GM18499 (cell line): ENCODE data around the gene ZSCAN22.
A peak's percentile ranks its signal among the peaks of the same experiment; 100 is the strongest.
"Not testable (repeated sequence)": the region's sequence is repeated elsewhere in the genome, so short reads cannot be mapped to it uniquely, and the experiment has no call there.

Source experiments
- ATAC-seq: cut with Tn5 transposase; IDR thresholded peaks from one replicate; pipeline ENCODE4 v1.9.1; 2021; ENCODE audit warnings: moderate number of reproducible peaks; ENCODE audit not compliant: insufficient read depth, unreplicated experiment

Gene ZSCAN22

GRCh38 chr19:58368561-58369360 is 42.0 kb downstream of the ZSCAN22 start:
- ATAC-seq: no peak

DNA sequence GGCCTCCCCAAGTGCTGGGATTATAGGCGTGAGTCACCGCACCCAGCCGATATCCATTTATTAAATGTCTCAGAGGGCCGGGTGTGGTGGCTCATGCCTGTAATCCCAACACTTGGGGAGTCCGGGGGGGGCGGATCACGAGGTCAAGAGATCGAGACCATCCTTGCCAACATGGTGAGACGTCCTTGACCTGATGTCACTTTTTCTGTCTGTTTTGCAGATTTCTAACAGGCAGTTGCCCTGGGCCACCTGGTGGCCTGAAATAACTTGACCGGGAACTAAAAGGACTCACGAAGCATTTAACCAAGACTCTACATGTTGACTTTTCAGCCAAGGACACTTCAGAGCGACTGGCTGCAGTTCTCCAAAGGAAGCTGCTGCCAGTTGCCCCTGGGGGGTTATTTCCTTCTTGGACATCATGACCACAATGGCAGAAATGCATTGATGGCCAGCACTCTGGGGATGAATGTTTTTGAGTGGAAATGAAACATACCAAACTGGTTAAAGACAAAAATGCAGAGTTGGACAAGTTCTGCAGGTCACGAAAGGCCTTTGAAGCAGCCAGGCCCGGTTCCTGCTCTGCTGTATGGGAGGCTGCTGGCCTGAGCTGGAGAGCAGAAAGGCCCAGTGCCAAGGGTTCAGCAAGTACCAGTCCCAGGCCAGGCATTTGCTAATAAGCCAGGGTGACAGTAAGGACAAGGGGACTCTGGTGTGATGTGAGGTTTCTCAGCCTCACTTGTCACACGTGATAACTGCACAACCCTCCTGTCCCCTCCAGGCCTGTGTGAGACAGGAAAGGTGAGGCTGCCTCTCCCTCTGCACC is 45.7 kb downstream of the ZSCAN22 start:
- no peak for ATAC-seq

- no peak for ATAC-seq
Observed at GRCh38 chr19:58374200-58374599, 47.4 kb downstream of the ZSCAN22 start.

DNA sequence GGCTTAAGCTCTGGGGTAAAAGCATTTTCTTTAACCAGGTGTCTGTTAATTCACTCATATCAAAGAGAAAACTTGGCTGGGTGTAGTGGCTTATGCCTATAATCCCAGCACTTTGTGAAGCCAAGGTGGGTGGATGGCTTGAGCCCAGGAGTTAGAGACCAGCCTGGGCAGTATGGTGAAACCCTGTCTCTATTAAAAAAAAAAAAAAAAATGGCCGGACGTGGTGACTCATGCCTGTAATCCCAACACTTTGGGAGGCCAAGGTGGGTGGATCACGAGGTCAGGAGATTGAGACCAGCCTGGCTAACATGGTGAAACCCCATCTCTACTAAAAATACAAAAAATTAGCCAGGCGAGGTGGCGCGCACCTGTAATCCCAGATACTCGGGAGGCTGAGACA is 49.9 kb downstream of the ZSCAN22 start:
- not testable (repeated sequence) for ATAC-seq

DNA sequence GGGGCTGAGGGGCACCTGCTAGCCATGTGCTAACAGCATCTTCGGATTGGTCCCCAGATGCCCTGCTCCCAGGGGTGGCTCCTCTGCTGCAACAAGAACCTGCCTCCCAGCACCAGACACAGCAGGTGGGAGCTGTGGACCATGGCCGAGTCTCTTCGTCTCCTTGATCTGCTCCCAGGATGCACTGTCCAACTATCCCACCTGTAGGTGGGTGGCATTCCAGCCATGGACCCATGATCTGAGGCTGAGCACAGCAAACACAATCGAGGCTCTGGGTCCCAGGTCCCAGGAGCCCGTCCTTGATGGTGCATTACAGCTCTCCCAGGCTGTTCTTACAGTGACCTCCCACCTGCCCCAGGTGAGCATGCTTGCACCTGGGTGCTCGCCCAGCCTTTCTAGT is 52.5 kb downstream of the ZSCAN22 start:
- ATAC-seq: no peak

GRCh38 chr19:58380037-58380661 is 53.4 kb downstream of the ZSCAN22 start:
- no peak for ATAC-seq

DNA sequence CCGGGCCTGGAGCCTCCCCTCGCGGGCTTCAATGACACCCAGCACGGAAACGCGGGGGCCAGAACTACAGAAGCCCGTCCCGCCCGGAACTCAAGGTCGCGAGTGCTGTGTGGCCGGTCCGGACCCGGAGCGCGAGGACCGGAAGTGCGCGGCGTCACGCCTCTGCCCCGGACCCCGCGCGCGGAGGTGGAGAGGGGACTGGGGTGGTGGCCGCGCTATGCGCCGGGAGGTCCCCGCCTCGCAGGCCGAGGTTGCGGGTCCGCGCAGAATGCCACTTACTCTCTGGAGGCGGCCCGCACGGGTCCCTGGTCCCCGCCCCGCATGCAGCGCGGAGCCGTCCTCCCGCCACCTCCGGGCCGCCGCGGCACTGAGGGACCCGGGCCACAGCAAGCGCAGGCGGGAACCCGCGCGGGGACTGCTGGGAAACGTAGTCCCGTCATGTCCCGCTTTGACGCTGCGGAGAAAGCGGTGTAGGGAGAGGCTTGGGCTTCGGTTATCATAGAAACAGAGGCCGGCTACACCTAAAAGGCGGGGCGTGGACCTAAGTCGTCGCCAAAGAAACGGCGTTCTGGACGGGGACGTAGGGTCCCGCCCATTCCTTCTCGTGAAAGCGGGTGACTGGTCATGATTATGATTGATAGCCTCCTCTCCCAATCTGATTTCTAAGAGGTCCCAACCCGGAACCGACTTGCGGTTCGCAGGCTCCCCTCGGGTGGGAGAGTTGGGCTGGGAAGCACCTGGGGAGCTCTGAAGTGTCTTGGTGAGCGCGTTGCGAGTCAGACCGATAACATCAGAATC is 54.1 kb downstream of the ZSCAN22 start, which contains the start of gene ZNF837:
ZNF837 (minus strand) TSS at position 369 of the 798 bp plus-strand sequence. CDS start 11,698 bp downstream, outside the sequence.
- peak; percentile 55 for ATAC-seq

GRCh38 chr19:58381460-58382212 is 54.8 kb downstream of the ZSCAN22 start:
- ATAC-seq: no peak

DNA sequence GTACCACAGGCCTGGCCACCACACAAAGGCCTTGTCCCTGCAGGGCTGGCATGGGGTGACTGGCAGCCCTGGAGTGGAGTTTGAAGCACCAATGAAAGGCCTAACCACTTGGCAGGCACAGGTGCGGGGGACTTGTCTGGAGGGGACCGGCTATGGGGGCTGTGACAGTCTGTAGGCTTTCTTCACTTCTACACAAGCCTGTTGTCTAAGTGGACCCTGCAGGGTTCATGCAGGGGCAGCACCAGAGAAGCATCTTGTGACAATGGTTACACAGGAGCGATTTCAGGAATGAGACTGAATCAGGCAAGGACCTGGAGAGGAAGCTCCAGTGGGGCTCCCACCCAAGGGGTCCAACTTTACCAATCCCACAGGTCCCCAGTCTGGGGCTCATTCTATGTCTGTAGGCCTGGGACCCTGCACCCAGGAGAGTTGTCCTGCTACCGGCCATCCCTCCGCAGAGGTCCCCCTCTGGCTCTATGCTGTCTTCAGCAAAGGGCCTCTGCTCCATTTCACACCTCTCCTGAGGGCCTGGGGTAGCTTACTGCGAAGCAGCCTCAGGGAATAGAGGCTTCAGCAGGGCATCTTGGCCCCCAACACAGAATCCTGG is 56.3 kb downstream of the ZSCAN22 start:
- no peak for ATAC-seq

DNA sequence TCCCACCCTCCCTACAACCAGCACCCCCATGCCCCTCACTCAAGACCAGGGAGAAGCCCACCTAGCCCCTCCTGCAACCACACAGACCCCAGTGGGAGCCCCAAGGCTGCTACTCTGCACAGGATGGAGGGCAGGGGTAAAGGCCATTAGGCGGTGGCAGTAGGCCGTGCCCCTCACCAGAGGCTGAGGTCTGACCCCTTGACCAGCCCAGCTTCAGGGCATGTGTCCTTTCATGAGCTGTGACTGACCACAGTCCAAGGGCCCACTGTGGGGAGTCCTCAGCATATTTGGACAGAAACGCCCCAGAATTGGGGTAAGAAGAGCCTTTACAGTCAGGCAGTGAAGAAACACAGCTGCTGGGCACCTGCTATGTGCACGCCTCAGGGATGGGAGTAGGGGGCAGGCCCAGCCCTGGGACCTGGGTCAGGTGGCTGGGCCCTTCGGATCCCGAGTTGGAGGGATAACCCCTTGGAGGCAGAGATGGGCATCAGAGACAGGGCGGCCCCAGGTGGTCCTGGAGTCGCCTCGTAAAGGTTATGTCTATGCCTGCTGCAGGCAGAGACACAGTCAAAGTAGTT is 58.6 kb downstream of the ZSCAN22 start:
- ATAC-seq: no peak

DNA sequence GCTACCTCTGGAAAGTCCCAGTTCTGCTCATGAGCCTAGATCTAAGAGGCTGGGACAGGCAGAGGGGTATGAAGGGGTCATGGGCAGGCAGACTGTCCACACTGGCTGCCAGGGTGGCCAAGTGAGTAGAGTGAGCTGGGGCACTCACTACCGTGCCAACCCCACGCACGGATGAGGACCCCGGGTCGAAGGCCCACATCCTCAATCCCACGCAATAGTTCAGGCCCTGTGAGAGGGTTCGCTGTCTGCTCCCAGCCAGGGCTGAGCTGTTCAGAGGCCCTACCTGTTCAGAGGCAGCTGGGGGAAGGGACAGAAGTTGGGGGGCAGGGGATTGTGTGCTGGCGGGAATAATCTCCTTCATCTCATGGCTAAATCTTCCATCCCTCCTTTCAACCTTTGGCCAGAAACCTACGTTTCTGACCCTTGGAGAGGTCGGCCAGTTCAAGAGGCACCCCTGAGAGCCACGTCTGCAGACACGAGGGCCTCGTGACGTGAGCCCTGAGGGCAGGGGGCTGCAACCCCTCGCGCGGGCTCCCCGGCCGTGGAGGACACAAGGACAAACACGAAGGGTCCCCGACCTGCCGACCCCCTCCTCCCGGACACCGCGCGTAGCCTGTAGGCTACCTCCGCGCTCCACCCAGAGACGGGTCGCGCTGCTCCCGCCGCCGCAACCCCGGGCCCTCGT is 59.2 kb downstream of the ZSCAN22 start:
- ATAC-seq: no peak

GRCh38 chr19:58386576-58387337 is 60.0 kb downstream of the ZSCAN22 start, which contains the start of gene RPS5:
RPS5 (plus strand) TSS chr19:58387269; CDS start chr19:58388138, 869 bp downstream.
- peak; percentile 56 for ATAC-seq

GRCh38 chr19:58387338-58388174 is 60.8 kb downstream of the ZSCAN22 start:
- ATAC-seq: no peak

DNA sequence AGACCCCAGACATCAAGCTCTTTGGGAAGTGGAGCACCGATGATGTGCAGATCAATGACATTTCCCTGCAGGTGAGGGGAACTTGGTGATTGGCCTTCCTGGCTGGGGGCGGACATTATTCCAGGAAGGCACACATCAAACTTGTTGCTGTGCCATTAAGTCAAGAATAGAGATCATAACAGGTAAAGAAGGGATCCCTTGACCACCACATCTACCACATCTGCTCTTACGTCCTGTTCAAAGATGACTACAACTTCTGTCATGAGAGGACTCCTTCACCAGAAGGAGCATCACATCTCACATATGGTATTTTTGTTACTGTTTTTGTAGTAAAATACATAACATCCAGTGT is 61.4 kb downstream of the ZSCAN22 start:
- no peak for ATAC-seq
